ENCODE measurements around the gene NMNAT2.

DNA sequence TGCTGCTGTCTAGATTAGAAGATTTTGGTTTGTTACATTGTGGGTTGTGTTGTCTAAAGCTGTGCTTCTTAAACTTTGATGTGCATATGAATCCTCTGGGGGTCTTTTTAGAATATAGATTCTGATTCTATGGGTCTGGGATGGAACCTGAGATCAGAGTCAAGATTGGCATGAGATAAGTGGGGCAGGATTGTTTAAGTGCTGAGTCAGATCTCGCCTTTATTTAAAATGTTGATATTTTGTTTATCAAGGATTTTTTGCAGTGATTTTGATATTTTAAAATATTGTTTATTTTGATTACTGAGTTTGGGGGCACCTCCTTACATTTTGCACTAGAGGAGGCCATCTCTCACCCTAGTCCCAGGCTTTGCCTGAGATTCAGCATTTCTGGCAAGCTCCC, 117.4 kb downstream of the NMNAT2 start:
- TF ChIP-seq, protein P1, sequence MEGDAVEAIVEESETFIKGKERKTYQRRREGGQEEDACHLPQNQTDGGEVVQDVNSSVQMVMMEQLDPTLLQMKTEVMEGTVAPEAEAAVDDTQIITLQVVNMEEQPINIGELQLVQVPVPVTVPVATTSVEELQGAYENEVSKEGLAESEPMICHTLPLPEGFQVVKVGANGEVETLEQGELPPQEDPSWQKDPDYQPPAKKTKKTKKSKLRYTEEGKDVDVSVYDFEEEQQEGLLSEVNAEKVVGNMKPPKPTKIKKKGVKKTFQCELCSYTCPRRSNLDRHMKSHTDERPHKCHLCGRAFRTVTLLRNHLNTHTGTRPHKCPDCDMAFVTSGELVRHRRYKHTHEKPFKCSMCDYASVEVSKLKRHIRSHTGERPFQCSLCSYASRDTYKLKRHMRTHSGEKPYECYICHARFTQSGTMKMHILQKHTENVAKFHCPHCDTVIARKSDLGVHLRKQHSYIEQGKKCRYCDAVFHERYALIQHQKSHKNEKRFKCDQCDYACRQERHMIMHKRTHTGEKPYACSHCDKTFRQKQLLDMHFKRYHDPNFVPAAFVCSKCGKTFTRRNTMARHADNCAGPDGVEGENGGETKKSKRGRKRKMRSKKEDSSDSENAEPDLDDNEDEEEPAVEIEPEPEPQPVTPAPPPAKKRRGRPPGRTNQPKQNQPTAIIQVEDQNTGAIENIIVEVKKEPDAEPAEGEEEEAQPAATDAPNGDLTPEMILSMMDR (IDR thresholded peaks at IDR 0.05) = no peak
- no peak for TF ChIP-seq POLR2AphosphoS5 (IDR thresholded peaks at IDR 0.05; ENCODE audit: insufficient read depth in 1 of 2, low read depth in 1 of 2)
- TF ChIP-seq POLR2A (IDR thresholded peaks at IDR 0.05) = no peak
